SHP77 treated with DMSO at 0.1 percent for 48 hours (cell line): ENCODE data around the gene DCP2.
A peak's percentile ranks its signal among the peaks of the same experiment; 100 is the strongest.

Source experiments
- DNase-seq: peaks from one replicate; lab custom pipeline; 2025; lab: John Stamatoyannopoulos, UW

Gene DCP2

GRCh38 chr5:113047733-113048652 lies 71.4 kb downstream of the DCP2 start:
- DNase-seq = no peak

DNA sequence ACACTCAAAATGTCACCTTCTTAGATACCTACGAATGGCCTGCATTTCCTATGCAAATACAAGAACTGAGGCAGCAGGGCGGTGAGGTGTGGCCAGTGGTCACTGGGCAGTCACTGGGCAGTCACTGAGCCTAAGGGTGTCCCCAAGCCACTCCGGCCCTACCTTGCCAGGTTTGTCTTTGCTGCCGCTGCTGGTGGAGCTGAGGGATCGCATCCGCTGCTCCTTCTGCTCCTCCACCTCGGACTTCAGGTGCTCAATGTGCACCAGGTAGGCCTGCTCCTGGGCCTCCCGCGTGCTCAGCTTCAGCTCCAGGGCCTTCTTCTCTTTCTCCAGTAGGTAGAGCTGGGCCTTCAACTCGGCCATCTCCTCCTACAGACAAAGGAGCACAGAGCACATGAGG lies 72.3 kb downstream of the DCP2 start:
- DNase-seq = no peak

DNA sequence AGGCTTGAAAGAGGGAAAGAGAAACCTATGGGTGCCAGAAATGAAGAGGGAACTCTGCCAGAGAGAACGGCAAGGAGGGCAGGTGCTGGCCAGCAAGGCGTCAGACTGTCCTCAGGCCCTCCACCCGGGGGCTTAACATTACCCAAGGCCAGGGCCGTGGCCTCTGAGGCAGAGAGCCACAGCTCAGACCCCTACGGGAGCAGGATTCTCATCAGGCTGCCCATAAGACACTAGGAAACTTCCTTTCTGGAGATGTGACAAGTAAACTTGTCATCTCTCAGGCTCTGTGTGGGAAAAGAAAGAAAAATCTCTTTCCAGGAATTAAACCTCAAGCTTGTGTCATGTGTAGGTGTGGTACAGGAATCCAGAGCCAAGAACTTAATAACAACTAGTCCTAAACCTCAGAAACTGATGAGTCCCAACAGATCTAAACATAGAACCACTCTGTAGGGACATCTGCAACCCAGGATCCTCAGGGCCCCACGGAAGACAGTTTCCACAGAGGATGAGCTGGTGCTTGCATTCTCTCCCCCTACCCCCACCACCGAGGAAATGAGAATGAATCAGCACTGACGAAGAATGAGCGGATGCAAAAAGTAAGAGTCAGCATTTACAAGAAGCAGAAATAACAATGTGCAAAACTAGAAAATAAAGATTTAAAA lies 74.3 kb downstream of the DCP2 start:
- DNase-seq = no peak

DNA sequence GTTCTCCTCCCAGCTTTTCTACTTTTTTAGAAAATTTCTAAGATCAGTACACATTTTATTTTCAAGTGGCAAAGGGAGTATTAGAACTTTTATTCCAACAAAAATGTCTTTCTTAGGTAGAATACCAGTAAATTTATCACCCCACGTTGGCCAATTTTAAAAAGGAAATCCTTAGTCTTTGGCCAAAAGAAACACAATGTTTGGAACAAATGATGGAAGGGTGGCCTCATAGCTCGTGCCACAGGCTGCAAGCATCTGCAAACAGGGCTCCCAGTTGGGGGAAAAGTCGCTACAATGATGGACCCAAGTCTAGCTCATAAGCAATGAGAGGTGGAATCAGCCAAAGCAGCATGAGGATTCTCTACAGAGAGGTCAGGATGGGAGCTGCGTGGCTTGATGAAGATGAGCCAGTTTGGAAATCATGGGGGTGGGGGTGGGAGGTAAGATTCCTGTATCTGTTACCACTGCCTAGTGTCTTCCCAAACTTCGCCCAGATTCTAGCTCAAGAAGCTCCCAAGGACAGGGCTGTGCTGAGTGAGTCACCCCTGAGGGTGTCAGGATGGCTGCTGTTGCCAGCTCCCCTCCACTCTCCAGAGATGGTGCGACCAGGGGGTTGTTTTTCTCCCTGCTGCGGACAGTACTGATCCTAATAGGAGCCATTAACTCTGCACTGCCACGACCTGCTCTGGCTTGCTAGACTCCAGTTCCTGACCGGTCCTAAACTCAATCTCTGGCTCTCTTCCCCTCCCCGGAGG lies 75.6 kb downstream of the DCP2 start:
- DNase-seq = no peak

- no peak for DNase-seq
Observed at GRCh38 chr5:113053511-113053995, 77.0 kb downstream of the DCP2 start.

DNA sequence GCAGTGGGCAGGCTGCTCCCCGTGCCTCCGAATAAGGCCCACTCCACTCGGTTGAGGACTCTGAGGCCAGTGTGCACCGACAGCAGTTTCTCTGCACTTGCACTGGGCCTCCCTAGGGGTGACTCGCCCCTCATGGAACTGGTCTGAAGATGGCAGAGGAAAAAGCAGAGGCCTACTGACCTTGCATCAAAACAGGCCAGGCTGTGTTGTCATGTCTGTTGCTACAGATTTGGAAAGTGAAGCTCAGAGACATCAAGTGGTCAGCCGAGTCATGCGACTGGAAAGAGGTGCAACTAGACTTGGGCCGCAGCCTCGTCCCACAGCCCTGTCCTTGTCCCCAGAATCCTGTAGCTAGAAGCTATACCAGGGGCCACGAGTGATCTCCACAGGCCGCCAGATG lies 78.3 kb downstream of the DCP2 start:
- DNase-seq = no peak

- DNase-seq = no peak
Observed at GRCh38 chr5:113056988-113057387, 80.4 kb downstream of the DCP2 start.

GRCh38 chr5:113057557-113057984 lies 81.0 kb downstream of the DCP2 start:
- DNase-seq = peak; percentile 34

DNA sequence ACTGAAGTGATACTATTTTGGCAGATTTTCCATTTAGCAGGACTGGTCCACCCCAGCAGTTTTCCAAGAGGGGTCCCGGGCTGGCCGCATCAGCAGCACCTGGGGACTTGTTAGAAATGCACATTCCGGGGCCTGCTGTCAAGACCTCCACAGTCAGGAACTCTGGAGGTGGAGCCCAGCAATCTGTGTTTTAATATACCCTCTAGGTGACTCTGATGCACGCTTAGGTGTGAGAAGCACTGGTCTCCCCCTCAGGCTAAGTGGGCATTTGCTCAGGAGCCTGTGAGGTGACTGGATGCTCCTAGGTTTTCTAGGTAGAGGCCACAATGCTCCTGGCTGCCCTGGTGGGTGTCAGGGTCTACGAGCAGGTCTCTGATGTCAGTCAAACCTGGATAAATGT lies 81.7 kb downstream of the DCP2 start:
- no peak for DNase-seq

- no peak for DNase-seq
Observed at GRCh38 chr5:113058706-113059226, 82.2 kb downstream of the DCP2 start.

GRCh38 chr5:113059232-113060040 lies 82.8 kb downstream of the DCP2 start:
- peak; percentile 25 for DNase-seq

DNA sequence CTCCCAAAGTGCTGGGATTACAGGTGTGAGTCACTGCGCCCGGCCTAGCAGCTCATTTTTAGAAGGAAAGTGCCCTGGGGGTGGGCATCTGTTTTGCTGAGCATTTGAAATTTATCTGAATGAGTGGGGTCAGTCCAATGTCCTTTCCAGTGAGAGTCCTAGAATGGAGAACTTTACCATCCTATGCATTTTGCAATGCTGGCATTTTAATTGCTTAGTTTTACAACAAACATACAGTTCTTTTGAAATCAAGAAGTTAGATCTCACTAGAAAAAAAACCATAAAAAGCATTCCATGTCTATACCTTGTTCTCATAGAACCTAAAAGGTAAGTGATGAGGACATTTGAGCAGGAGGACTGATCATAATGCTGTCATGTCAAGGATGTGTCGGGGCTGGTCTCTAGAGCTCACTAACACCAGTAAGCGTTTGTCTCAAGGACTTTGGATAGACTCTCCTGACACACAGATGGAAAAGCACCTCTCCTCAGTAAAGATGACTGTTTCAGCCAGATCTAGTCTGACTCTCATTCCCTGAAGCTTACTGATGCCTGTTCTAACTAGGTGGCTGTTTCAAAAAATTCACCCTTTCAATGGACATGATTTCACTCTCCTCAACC lies 83.9 kb downstream of the DCP2 start:
- DNase-seq = no peak

GRCh38 chr5:113061846-113062780 lies 85.5 kb downstream of the DCP2 start:
- DNase-seq = no peak

- DNase-seq = no peak
Observed at GRCh38 chr5:113062869-113063508, 86.4 kb downstream of the DCP2 start.

GRCh38 chr5:113063927-113064326 lies 87.3 kb downstream of the DCP2 start:
- no peak for DNase-seq

DNA sequence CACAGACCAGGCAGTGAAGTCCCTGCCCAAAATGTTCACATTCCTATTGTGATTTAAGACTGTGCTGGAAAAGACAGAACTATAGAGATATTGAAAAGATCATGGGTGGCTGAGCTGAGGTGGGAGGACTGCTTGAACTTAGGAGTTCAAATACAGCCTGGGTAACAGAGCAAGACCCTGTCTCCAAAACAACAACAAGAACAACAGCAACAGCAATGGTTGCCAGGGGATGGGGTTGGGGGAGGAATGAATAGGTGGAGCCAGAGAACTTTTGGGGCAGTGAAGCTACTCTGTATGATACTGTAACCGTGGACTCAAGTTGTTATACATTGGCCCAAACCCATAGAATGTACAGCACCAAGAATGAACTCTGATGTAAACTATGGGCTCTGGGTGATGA lies 88.2 kb downstream of the DCP2 start:
- no peak for DNase-seq

GRCh38 chr5:113065626-113066025 lies 89.0 kb downstream of the DCP2 start:
- no peak for DNase-seq

GRCh38 chr5:113067635-113068344 lies 91.2 kb downstream of the DCP2 start:
- no peak for DNase-seq

GRCh38 chr5:113068559-113068958 lies 92.0 kb downstream of the DCP2 start:
- no peak for DNase-seq
